Neuronal stem cell (in vitro differentiated cells): ENCODE measurements around the gene KRT222.

Source experiments
- DNase-seq: peaks from one replicate; pipeline ENCODE4 v3.0.0-alpha.2; 2013; ENCODE audit warnings: low spot score
- H2AFZ ChIP-seq: one replicate; pipeline ENCODE4 v1.6.1; 2013; ENCODE audit warnings: mild to moderate bottlenecking, low read length, inconsistent platforms
- H2AK5ac ChIP-seq: 2 replicates; pipeline ENCODE4 v1.6.1; 2013; ENCODE audit warnings: low read depth, mild to moderate bottlenecking, inconsistent platforms, low read length, moderate library complexity, mixed read lengths
- H2BK120ac ChIP-seq: 2 replicates; pipeline ENCODE4 v1.6.1; 2013; ENCODE audit warnings: low read depth, mild to moderate bottlenecking, inconsistent platforms, low read length, moderate library complexity, mixed read lengths
- H2BK12ac ChIP-seq: one replicate; pipeline ENCODE4 v1.6.1; 2013; ENCODE audit warnings: low read length, inconsistent platforms
- H2BK15ac ChIP-seq: 2 replicates; pipeline ENCODE4 v1.6.1; 2013; ENCODE audit warnings: mild to moderate bottlenecking, low read length, inconsistent platforms, mixed read lengths
- H2BK5ac ChIP-seq: one replicate; pipeline ENCODE4 v1.6.1; 2013; ENCODE audit warnings: inconsistent platforms, mild to moderate bottlenecking, low read length, moderate library complexity
- H3K14ac ChIP-seq: one replicate; pipeline ENCODE4 v1.6.1; 2013; ENCODE audit warnings: low read length, inconsistent platforms
- H3K18ac ChIP-seq: 2 replicates; pipeline ENCODE4 v1.6.1; 2013; ENCODE audit warnings: low read length, inconsistent platforms
- H3K23ac ChIP-seq: 2 replicates; pipeline ENCODE4 v1.6.1; 2013; ENCODE audit warnings: low read depth, mild to moderate bottlenecking, mixed read lengths, low read length, inconsistent platforms; ENCODE audit not compliant: poor library complexity
- H3K27ac ChIP-seq: replicated peaks from 3 replicates; pipeline ENCODE4 v1.5.1; 2013; ENCODE audit warnings: low read length, inconsistent platforms
- H3K27me3 ChIP-seq, 3 experiments: 2 replicates each; pipeline ENCODE4 v1.6.1; 2013; ENCODE audit warnings: low read length in 3 of 3, mild to moderate bottlenecking in 2 of 3, inconsistent platforms in 1 of 3, low read depth in 1 of 3, mixed read lengths in 1 of 3, moderate library complexity in 1 of 3; ENCODE audit not compliant: control insufficient read depth in 3 of 3, insufficient read depth in 3 of 3
- H3K36me3 ChIP-seq, 2 donors: replicated peaks in 1 of 2; 2 replicates each; pipeline ENCODE4 v1.6.1; 2013; ENCODE audit warnings: low read length in 2 of 2; ENCODE audit not compliant: control insufficient read depth in 2 of 2, insufficient read depth in 2 of 2
- H3K4ac ChIP-seq: 2 replicates; pipeline ENCODE4 v1.6.1; 2013; ENCODE audit warnings: inconsistent platforms, mild to moderate bottlenecking, low read length, moderate library complexity
- H3K4me1 ChIP-seq, 2 donors: 1 replicate in 1 of 2; 2 replicates in 1 of 2; pipeline ENCODE4 v1.6.1; 2013; ENCODE audit warnings: low read length in 2 of 2, low read depth in 1 of 2; ENCODE audit not compliant: control insufficient read depth in 2 of 2, insufficient read depth in 1 of 2
- H3K4me2 ChIP-seq: one replicate; pipeline ENCODE4 v1.6.1; 2013; ENCODE audit warnings: mild to moderate bottlenecking, low read length, inconsistent platforms; ENCODE audit not compliant: insufficient read depth, poor library complexity, severe bottlenecking
- H3K4me3 ChIP-seq, 2 donors: 2 replicates each; pipeline ENCODE4 v1.5.1; 2013; ENCODE audit warnings: low read length in 2 of 2, mild to moderate bottlenecking in 2 of 2, inconsistent platforms in 1 of 2, moderate library complexity in 1 of 2
- H3K79me1 ChIP-seq: one replicate; pipeline ENCODE4 v1.6.1; 2013; ENCODE audit warnings: low read depth, mild to moderate bottlenecking, inconsistent platforms, low read length, moderate library complexity
- H3K9ac ChIP-seq: one replicate; pipeline ENCODE4 v1.6.1; 2013; ENCODE audit warnings: mild to moderate bottlenecking, low read depth, low read length, inconsistent platforms; ENCODE audit not compliant: poor library complexity
- H3K9me3 ChIP-seq, 2 donors: replicated peaks in 1 of 2; 2 replicates each; pipeline versions ENCODE3 to v1.6.1; 2013; ENCODE audit warnings: low read length in 2 of 2, mild to moderate bottlenecking in 2 of 2, inconsistent platforms in 1 of 2, low read depth in 1 of 2, mixed read lengths in 1 of 2, moderate library complexity in 1 of 2; ENCODE audit not compliant: control insufficient read depth in 2 of 2, insufficient read depth in 1 of 2
- H4K8ac ChIP-seq: one replicate; pipeline ENCODE4 v1.6.1; 2013; ENCODE audit warnings: low read depth, mild to moderate bottlenecking, inconsistent platforms, low read length, moderate library complexity
- H4K91ac ChIP-seq: one replicate; pipeline ENCODE4 v1.6.1; 2013; ENCODE audit warnings: low read length, low read depth, mild to moderate bottlenecking, inconsistent platforms; ENCODE audit not compliant: poor library complexity
- WGBS, 2 donors: extraction: QIAGEN DNeasy Blood & Tissue Kit; methylation state at CpG; one replicate each; pipeline ENCODE4 v1.1.7; 2013; ENCODE audit warnings: missing lambda C conversion rate in 2 of 2, mixed read lengths in 1 of 2; ENCODE audit not compliant: insufficient read length in 2 of 2, insufficient replicate concordance in 1 of 2; ENCODE audit errors: extremely low coverage in 2 of 2; 5-methylcytosine and 5-hydroxymethylcytosine counted together

Gene KRT222

GRCh38 chr17:40687106-40687505 is 22.1 kb upstream of the KRT222 start:
- H3K9ac ChIP-seq, result no peak overlapping the region
- no peak overlapping the region for H3K23ac ChIP-seq
- H3K9me3 ChIP-seq, result peaks cover 0 to 2% of the 10 kb centered on the region in 2 donors
- H3K27ac ChIP-seq, result no peak overlapping the region
- no peak overlapping the region for H3K4me2 ChIP-seq
- H3K14ac ChIP-seq, result no peak overlapping the region
- H3K79me1 ChIP-seq, result no peaks in the 10 kb centered on the region
- H2AFZ ChIP-seq, result no peak overlapping the region
- no peak overlapping the region for H4K8ac ChIP-seq
- H3K4ac ChIP-seq, result no peak overlapping the region
- DNase-seq, result no peak
- peaks cover 0 to 14% (median 0%) of the 10 kb centered on the region in 3 experiments for H3K27me3 ChIP-seq
- no peak overlapping the region for H2BK15ac ChIP-seq
- H4K91ac ChIP-seq, result no peak overlapping the region
- no peaks in the 10 kb centered on the region for H3K36me3 ChIP-seq
- no peak overlapping the region for H3K4me3 ChIP-seq
- H2BK120ac ChIP-seq, result no peak overlapping the region
- H2AK5ac ChIP-seq, result no peak overlapping the region
- H3K4me1 ChIP-seq, result no peaks in the 10 kb centered on the region
- H3K18ac ChIP-seq, result no peak overlapping the region
- H2BK12ac ChIP-seq, result no peak overlapping the region
- H2BK5ac ChIP-seq, result no peak overlapping the region
- WGBS, 2 donors, result no CpG with 5 or more reads among the region's 5 CpGs

GRCh38 chr17:40686192-40686591 is 21.2 kb upstream of the KRT222 start:
- no peak overlapping the region for H2AK5ac ChIP-seq
- H3K18ac ChIP-seq, result no peak overlapping the region
- no peaks in the 10 kb centered on the region for H3K4me1 ChIP-seq
- no peak overlapping the region for H3K9ac ChIP-seq
- H3K23ac ChIP-seq, result no peak overlapping the region
- no CpG with 5 or more reads among the region's 4 CpGs for WGBS, 2 donors
- no peak overlapping the region for H4K91ac ChIP-seq
- H3K27me3 ChIP-seq, result peaks cover 0 to 14% (median 0%) of the 10 kb centered on the region in 3 experiments
- no peak overlapping the region for H3K27ac ChIP-seq
- H2BK5ac ChIP-seq, result no peak overlapping the region
- no peak overlapping the region for H3K14ac ChIP-seq
- no peak overlapping the region for H4K8ac ChIP-seq
- no peak overlapping the region for H3K4me2 ChIP-seq
- no peak overlapping the region for H2AFZ ChIP-seq
- no peak overlapping the region for H2BK120ac ChIP-seq
- no peak overlapping the region for H2BK12ac ChIP-seq
- no peak overlapping the region for H3K4me3 ChIP-seq
- no peak for DNase-seq
- H3K36me3 ChIP-seq, result no peaks in the 10 kb centered on the region
- H3K9me3 ChIP-seq, result peaks cover 0 to 2% of the 10 kb centered on the region in 2 donors
- H2BK15ac ChIP-seq, result no peak overlapping the region
- H3K79me1 ChIP-seq, result no peaks in the 10 kb centered on the region
- no peak overlapping the region for H3K4ac ChIP-seq

- no peak overlapping the region for H3K4me2 ChIP-seq
- no peak overlapping the region for H3K27ac ChIP-seq
- DNase-seq, result no peak
- no peak overlapping the region for H2BK120ac ChIP-seq
- H2BK12ac ChIP-seq, result no peak overlapping the region
- no peak overlapping the region for H3K18ac ChIP-seq
- H4K8ac ChIP-seq, result no peak overlapping the region
- no peak overlapping the region for H2AK5ac ChIP-seq
- no peak overlapping the region for H3K4ac ChIP-seq
- no peak overlapping the region for H4K91ac ChIP-seq
- peaks cover 0 to 2% of the 10 kb centered on the region in 2 donors for H3K9me3 ChIP-seq
- H2BK5ac ChIP-seq, result no peak overlapping the region
- H3K79me1 ChIP-seq, result no peaks in the 10 kb centered on the region
- H3K9ac ChIP-seq, result no peak overlapping the region
- H3K23ac ChIP-seq, result no peak overlapping the region
- H3K14ac ChIP-seq, result no peak overlapping the region
- no peak overlapping the region for H3K4me3 ChIP-seq
- H2BK15ac ChIP-seq, result no peak overlapping the region
- no peaks in the 10 kb centered on the region for H3K4me1 ChIP-seq
- H3K27me3 ChIP-seq, result peaks cover 0 to 28% (median 0%) of the 10 kb centered on the region in 3 experiments
- no peak overlapping the region for H2AFZ ChIP-seq
- H3K36me3 ChIP-seq, result no peaks in the 10 kb centered on the region
Observed at GRCh38 chr17:40680998-40681397, 16.0 kb upstream of the KRT222 start.

- DNase-seq, result no peak
- Histone ChIP-seq H3K36me3 (no peaks in the 10 kb centered on the region), H2AK5ac (no peak overlapping the region), H4K8ac (no peak overlapping the region), H3K79me1 (no peaks in the 10 kb centered on the region), H3K27ac (no peak overlapping the region), H3K9ac (no peak overlapping the region), H3K23ac (no peak overlapping the region), H2BK120ac (no peak overlapping the region), H3K27me3 (peaks cover 0 to 34% (median 0%) of the 10 kb centered on the region in 3 experiments), H2BK5ac (no peak overlapping the region), H3K4me1 (no peaks in the 10 kb centered on the region), H3K4me3 (no peak overlapping the region), H3K9me3 (peaks cover 0 to 1% of the 10 kb centered on the region in 2 donors), H3K4me2 (no peak overlapping the region), H2BK12ac (no peak overlapping the region), H3K4ac (no peak overlapping the region), H4K91ac (no peak overlapping the region), H3K14ac (no peak overlapping the region), H2AFZ (no peak overlapping the region), H3K18ac (no peak overlapping the region), H2BK15ac (no peak overlapping the region)
- WGBS, 2 donors, result no CpG with 5 or more reads among the region's 2 CpGs
Observed at GRCh38 chr17:40679523-40679907, 14.5 kb upstream of the KRT222 start.
